GM18520 (cell line): ENCODE results near the gene C10orf53.

Experiments used
- ATAC-seq: cut with Tn5 transposase; IDR thresholded peaks from one replicate; pipeline ENCODE4 v1.9.1; 2021; ENCODE audit not compliant: unreplicated experiment

The C10orf53 gene

DNA sequence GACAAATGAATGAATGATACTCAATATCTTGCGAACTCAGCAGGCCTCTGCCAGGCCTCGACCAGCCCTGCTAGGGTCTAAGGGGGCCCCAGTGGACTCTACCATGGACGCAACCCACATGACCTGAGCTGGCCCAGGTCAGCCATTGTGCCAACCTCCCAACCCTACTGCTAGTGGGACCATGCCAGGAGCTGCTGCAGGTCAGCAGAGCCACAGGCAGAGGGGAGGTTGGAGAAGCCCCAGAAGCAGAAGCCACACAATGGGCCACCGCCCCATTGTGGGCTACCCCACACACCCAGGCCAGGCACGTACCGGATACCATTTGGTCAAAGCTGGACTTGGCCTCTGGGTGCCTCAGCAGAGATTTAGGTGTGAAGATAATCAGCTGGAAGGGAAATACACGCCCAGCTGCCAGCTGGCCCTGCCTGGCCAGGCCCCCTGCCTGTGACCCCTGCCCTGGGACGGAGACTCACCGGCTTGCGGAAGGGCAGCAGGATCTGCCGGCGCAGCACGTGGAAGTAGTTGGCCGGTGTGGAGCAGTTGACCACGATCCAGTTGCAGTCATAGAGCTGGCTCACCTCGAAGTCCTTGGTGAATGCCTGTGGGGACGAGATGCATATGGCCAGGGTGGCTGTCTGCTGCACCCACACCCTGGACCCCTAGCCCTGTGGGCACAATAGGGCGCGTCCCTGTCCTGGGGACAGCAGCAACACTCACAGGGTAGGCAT lies 58.2 kb downstream of the C10orf53 start:
- no peak for ATAC-seq

DNA sequence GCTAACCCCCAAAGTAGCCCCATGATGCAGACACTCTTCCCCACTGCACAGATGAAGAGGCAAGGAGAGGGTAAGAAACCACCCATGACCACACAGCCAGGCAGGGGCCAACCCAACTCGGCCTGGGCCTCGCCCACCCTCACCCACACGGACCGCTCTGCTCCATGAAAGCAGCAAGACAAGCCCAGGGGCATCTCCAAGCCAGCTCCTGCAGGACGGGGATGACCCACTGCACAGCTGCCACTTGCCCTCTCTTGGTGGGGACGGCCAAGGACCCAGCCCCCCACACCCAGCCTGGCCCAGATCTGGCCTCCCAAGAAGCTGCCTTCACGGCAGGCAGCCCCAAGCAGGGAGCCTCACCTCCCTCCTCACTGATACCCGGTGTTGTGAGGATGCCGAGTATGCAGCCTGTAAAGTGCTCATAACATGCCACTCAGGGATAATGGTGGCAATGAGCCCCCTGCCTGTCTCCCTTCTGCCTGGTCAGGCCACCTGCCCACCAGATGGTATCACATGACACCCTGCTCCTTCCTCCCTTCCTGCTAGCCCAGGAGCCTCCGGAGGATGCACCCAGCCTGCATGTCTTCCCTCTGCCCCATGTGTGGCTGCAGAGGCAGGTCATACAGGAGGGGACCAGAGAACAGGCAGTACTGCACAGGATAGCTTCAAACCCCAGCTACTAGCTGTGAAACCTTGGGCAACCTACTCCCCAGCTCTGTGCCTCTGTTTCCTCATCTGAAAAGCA lies 59.3 kb downstream of the C10orf53 start:
- ATAC-seq, result no peak

DNA sequence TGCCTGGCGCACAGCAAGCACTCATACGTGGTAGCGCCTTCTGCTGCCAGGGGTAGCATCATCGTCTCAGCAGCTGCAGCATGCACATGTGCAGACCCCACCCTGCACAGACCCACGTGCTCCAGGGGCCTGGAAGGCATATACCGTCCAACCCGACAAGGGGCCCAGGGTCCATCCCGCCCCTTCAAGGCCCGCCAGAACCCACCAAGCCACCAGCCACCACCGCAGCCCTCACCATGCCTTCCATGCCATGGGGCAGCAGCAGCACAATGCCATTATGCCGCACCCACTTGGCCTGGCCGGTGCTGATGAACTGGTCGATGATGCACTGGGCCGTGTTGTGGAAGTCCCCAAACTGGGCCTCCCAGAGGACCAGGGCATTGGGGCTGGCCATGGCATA lies 60.0 kb downstream of the C10orf53 start:
- ATAC-seq, result no peak

DNA sequence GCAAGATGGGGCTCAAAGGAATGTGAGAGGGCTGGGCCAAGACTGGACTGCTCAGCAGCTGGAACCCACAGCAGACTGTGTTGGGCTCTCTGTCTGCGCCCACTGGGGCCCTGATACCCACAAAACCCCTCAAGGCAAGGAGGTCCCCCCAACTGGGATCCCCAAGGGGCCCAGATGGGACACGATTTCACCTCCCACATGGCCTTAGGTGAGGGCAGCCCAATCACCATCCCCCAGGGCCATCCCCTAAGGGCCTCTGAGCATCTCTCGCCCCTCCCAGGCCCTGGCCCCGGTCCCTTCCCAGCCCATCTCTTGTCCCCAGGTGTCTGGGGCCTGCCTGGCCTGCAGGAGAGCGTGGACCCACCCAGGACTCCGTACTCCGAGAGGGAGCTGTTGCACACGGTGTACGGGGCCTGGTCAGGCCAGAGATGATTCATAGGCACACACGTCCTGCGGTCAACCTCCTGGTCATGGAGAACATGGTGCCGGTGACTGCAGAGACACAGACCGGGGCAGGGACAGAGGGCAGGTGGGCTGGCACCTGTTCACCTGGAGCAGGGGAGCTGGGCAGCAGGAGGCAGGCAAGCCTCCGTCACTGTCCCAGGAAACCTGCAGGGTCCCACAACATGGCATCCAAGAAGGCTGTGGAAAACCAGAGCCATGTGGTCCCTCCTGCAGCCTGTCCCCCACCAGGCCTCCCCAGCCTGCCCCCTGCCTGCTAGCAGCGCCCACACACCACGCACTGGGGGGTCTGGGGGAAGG lies 61.1 kb downstream of the C10orf53 start:
- no peak for ATAC-seq

DNA sequence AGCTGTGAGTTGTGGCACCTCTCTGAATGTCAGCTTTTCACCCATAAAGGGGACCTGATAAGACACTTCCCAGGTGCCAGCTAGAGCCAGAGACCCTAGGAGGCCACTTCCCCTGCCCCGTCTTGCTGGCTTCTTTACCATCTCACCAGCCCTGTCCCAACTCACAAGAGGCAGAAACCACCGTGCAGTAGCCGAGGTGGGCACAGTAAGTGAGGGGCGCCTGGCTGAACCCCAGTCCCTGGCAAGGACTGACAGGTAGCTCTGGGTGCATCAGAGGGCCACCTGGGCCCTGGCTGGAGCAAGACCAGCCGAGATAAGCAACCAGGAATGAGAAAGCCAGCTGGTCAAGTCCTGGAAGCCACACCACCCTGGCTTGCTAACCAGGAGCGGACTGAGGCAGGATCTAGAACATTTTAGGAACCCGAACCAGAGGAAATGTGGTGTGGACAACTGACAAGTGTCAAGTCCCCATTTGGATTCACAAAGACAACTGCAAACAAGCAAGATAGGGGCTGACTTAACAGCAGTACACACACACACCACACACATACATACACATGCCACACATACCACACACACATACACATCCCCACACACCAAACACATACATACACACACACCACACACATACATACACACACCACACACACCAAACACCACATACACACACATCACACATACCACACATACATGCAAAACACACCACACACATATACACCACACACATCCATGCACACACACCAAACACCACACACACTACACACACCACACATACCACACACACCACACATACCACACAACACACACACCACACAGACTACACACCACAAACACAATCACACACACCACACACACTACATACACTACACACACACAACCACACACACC lies 61.9 kb downstream of the C10orf53 start:
- no peak for ATAC-seq

DNA sequence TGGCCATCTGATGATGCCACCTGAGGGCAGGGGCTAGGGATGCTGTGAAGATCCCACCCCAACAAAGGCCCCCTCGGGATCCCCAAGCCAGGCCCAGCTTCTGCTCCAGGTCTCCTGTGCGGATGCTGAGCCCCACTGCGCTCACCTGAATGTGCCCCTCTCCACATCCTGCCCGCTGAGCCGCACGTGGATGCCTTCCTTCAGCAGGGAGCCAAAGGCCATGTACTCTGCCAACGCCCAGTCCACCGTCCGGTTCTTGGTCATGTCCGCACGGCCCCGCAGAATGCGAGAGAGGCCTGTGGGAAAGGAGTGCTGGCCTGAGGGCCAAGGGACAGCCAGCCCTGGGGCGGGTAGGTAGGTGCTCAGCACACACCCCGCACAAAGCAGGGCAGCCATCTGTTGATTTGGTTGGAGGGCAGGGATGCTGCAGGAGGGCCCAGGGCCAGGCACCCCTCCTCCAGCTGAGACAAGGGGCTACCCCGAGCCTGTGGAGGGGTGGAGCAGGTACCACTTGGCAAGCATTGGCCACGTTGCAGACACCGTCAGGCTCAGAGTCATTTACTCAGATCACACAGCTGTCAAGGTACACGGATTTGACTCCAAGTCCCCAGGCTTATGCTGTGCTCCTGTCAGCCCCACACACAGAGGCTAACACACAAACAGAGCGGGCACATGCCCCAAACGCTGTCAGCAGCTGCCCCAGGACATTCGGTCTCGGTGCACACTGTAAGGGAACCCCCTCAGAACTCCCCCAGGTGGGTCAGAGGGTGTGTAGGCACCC lies 63.4 kb downstream of the C10orf53 start:
- ATAC-seq, result no peak

DNA sequence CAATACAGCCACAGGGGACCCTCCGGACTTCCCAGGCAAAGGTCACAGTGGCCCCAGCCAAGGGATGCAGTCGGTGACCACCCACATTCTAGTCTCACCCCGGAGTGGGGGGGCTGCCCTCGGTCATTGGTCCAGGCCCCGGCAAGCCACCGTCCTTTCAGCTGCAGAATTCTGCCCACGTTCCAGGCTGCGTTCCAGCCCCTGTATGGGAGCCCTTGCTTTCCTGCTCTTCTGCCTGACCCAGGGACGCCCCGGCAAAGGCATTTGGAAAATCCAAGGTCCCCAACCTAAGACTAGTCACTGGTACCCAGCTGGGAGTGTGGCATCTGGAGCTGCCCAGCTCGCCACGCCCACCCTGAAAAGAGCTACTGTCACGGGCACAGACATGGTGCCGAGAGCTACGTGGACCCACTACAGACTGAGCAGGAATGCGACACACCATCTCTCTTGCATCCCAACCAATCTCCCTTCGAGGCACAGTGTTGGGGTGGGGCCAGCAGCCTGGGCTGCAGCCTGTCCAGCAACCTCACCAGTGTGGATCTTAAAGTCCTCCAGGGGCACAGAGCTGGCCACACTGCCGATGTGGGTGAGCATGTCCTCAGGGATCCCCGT lies 64.1 kb downstream of the C10orf53 start:
- no peak for ATAC-seq

DNA sequence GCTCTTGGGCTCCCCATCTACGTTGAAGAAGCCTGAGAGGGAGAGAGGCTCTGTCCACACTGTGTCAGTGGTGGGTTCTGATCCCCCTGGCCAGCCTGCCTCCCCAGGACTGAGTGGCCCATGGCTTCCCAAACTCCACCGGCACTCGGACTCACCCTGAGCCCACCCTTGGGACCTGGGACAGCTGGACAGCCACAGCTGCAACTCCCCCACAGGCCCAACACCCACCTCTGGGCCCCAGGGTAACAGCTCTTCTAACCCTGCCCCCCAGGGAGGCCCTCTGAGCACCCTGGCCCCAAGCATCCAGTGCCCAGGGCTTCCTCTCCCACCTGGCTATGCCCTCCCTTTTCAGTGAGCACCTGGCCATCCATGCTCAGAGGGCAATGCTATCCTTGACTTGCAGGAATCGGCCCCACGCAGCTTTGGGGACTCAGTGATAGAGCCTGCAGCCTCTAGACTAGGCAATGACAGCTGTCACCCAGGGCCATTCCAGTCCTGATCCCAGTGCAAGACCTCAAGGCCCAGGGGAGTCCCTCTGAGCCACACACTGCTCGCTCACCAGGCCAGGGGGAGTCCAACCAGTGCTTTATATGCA lies 64.7 kb downstream of the C10orf53 start:
- no peak for ATAC-seq

DNA sequence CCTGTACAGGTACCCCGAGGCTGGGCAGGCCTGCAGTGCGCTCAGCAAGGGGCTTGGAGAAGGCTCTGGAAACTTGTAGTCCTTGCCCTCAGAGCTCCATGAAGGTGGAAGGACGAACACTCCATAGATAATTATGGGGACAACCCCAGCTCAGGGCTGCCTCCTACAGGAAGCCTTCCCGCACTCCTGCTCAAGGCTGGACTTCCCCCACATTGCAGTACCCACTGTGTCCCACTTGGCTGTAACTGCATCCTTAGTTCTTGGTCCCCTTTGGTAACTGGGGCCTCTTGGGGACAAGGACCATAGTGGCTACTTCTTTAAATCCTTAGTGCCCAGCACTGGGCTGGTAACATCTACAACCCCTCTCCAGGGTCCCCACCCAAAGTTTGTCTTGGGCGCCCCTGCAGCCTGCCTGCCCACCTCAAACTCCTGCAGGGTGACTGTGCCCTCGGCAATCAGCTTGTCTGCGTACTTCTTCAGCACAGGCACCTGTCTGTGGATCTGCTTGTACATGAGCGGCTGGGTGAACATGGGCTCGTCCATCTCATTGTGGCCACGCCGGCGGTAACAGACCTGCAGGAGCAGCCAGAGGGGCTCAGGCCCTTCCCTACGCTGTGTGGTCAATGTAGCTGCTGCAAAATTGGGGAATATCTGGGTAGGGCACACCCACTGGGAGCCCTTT lies 65.6 kb downstream of the C10orf53 start:
- ATAC-seq, result no peak

DNA sequence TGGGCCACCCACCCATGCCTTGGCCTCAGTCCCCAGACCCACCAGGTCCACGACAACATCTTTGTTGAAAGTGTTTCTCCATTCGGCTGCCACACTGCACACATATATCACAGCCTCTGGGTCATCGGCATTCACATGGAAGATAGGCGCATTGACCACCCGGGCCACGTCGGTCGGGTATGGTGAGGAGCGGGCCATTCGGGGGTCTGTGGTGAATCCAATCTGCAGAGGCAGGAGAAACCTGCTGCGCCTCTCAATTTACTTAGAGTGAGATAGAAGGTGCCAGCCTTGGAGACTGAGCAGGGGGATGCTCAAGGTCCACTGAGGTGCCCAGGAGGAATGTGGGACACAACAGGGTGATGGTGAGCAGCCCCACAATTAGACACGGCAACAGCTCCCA lies 66.3 kb downstream of the C10orf53 start:
- ATAC-seq, result no peak

DNA sequence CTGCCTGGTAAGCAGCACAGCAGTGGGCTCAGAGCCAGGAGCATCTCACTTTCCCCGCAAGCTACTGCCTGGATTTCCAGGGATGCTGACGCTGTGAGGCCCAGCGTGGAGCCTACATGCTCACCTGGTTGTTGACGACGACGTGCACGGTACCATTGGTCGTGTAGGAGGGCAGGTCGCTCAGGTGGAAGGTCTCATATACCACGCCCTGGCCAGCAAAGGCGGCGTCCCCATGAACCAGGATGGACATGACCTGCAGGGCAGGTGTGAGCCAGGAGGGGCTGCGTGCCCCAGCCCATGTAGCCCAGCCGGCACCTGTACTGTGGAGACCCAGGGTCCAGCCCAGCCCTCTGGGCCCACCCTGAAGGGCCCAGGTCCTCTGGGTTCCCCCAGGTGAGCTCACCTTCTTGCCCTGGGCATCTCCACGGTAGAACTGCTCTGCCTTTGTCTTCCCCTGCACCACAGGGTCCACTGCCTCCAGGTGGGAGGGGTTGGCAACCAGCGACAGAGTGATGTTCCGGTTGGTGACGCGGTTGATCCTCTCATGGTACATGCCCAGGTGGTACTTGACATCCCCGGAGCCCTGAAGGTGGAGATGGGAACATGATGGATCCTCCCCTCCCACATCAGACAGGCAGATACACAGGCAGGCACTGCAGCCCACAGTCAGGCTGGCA lies 67.3 kb downstream of the C10orf53 start:
- no peak for ATAC-seq
